HepG2 (cell line): ENCODE measurements around the gene GPR39. TPM values are rescaled to one million over a fixed set of nuclear protein-coding genes. Genes with fewer than 3 reads are reported as not detected.

ENCODE experiments used
- ATAC-seq: fragments of 200-7000 bp; cut with Tn5 transposase; 3 replicates; pipeline ENCODE4 v1.9.1; 2020; ENCODE audit warnings: mild to moderate bottlenecking, moderate library complexity
- BruUV-seq: library from RNA; stranded (reverse); fragments of 400-500 nt; replicated peaks from 2 replicates; lab custom pipeline; 2021; lab: Mats Ljungman, UMichigan
- CTCF ChIA-PET: fragments of 300-600 bp; formaldehyde crosslinking; extraction: SDS; loops from one replicate; lab custom pipeline; 2021; ENCODE audit warnings: low total read pairs, inconsistent platforms, low intra/inter-chr PET ratio; lab: Yijun Ruan, JAX
- POLR2A ChIA-PET: fragments of 350-600 bp; sonication (Branson Sonifier 250); formaldehyde crosslinking; loops from one replicate; lab custom pipeline; 2020; ENCODE audit warnings: antibody characterized with exemption, inconsistent platforms; lab: Yijun Ruan, JAX
- DNase-seq: peaks from one replicate; pipeline ENCODE4 v3.0.0-alpha.2; 2015; ENCODE audit warnings: low spot score
- FAIRE-seq: peaks from 3 replicates; lab custom pipeline; 2011; peaks lifted over from hg19 to GRCh38; lab: Jason Lieb, UNC
- H2AFZ ChIP-seq: one replicate; pipeline ENCODE4 v1.6.1; 2011; ENCODE audit warnings: low read length, inconsistent platforms
- H3K27ac ChIP-seq: fragments of 300-600 bp; 3 replicates; pipeline ENCODE4 v1.8.0; 2011; ENCODE audit warnings: mixed run types, mild to moderate bottlenecking, mixed read lengths, low read length, inconsistent platforms; ENCODE audit not compliant: insufficient read depth; ENCODE audit errors: extremely low read length
- H3K27me3 ChIP-seq, 2 experiments: fragments of 200-600 bp in 1 of 2; 2 replicates in 1 of 2; 3 replicates in 1 of 2; pipeline versions ENCODE4 v1.6.0 to v1.8.0; 2011; ENCODE audit warnings: low read length in 2 of 2, mild to moderate bottlenecking in 2 of 2, moderate library complexity in 2 of 2, inconsistent platforms in 1 of 2; ENCODE audit not compliant: insufficient read depth in 2 of 2, control insufficient read depth in 1 of 2
- H3K36me3 ChIP-seq, 2 experiments: fragments of 200-600 bp in 1 of 2; replicated peaks in 1 of 2; 2 replicates in 1 of 2; 3 replicates in 1 of 2; pipeline versions ENCODE4 v1.5.1 to v1.8.0; 2011; ENCODE audit warnings: low read length in 2 of 2, inconsistent platforms in 1 of 2; ENCODE audit not compliant: insufficient read depth in 2 of 2, control insufficient read depth in 1 of 2
- H3K4me1 ChIP-seq: 2 replicates; pipeline ENCODE4 v1.5.1; 2012; ENCODE audit warnings: low read length, inconsistent platforms; ENCODE audit not compliant: insufficient read depth
- H3K4me2 ChIP-seq: 2 replicates; pipeline ENCODE4 v1.6.0; 2011; ENCODE audit warnings: low read depth, low read length, inconsistent platforms
- H3K4me3 ChIP-seq, 3 experiments: fragments of 200-600 bp in 1 of 3; sonication (generic), shearing (Covaris generic) in 1 of 3; replicated peaks in 1 of 3; 2 replicates each; pipeline ENCODE4 v1.5.1; 2011 to 2016; ENCODE audit warnings: low read length in 3 of 3, inconsistent platforms in 2 of 3, low read depth in 2 of 3, mild to moderate bottlenecking in 2 of 3, control low read depth in 1 of 3, mixed read lengths in 1 of 3; ENCODE audit not compliant: insufficient read depth in 1 of 3
- H3K79me2 ChIP-seq: one replicate; pipeline ENCODE4 v1.6.1; 2011; ENCODE audit warnings: low read length, inconsistent platforms; ENCODE audit not compliant: insufficient read depth
- H3K9ac ChIP-seq: 2 replicates; pipeline ENCODE4 v1.6.0; 2011; ENCODE audit warnings: mild to moderate bottlenecking, low read depth, low read length, inconsistent platforms; ENCODE audit not compliant: insufficient read depth
- H3K9me3 ChIP-seq: 2 replicates; pipeline ENCODE4 v1.5.1; 2012; ENCODE audit warnings: mild to moderate bottlenecking, low read length
- H4K20me1 ChIP-seq: 2 replicates; pipeline ENCODE4 v1.6.0; 2011; ENCODE audit warnings: inconsistent platforms, mild to moderate bottlenecking, low read length, moderate library complexity; ENCODE audit not compliant: insufficient read depth
- FIP1L1 ChIP-seq: fragments of 200-400 bp; formaldehyde crosslinking; IDR thresholded peaks from 2 replicates; pipeline ENCODE4 v1.6.1; 2018; ENCODE audit warnings: low read depth, mild to moderate bottlenecking, low read length, moderate library complexity, borderline replicate concordance; ENCODE audit not compliant: insufficient read depth
- TCF7L2 ChIP-seq: IDR thresholded peaks from 2 replicates; pipeline ENCODE4 v1.6.1; 2011; ENCODE audit warnings: mild to moderate bottlenecking, low read depth, low read length, moderate library complexity
- TP53 ChIP-seq: sonication (generic); formaldehyde crosslinking; conservative IDR thresholded peaks from 2 replicates; pipeline ENCODE4 v1.4.0; 2020; ENCODE audit warnings: missing genetic modification reagents
- WGBS: methylation state at CpG from one replicate; pipeline ENCODE4 v1.1.6; 2017; ENCODE audit warnings: low lambda C conversion rate; 5-methylcytosine and 5-hydroxymethylcytosine counted together
- in situ Hi-C: cut with HindIII; loops from 2 replicates; pipeline ENCODE4 v1.10.0; 2017; ENCODE audit warnings: low pct_unique_long_range_greater_than_20kb; ENCODE audit not compliant: extremely low pct_ligation_motif_present
- intact Hi-C: fragments of 100-400 bp; cut with micrococcal nuclease; formaldehyde crosslinking; loops from one replicate; pipeline ENCODE4 v1.10.0; 2022; ENCODE audit not compliant: unreplicated experiment
- polyA plus RNA-seq, 8 experiments: library from polyadenylated mRNA; depleted of rRNA in 3 of 8; stranded (reverse) in 7 of 8; unstranded in 1 of 8; fragments of >200 nt; fragmentation: Illumina TruSeq in 4 of 8; extraction: Trizol in 4 of 8; gene quantifications; 2 replicates each; pipeline versions ENCODE4 v1.2.1 to v1.2.3, GENCODE V29; 2011 to 2016; ENCODE audit warnings: low read depth in 4 of 8, missing spikeins in 1 of 8, mixed read lengths in 1 of 8; ENCODE audit not compliant: insufficient read depth in 1 of 8
- total RNA-seq, 5 experiments: library from RNA; depleted of rRNA; stranded (reverse); fragments of >200 nt; fragmentation: Illumina TruSeq; extraction: Trizol; gene quantifications; 2 replicates each; pipeline ENCODE4 v1.2.3, GENCODE V29; 2016; ENCODE audit warnings: low read depth in 1 of 5
- TF ChIP-seq, protein P1 (sequence below): sonication (generic); formaldehyde crosslinking; IDR thresholded peaks from 2 replicates; pipeline ENCODE4 v1.5.1; 2020; ENCODE audit warnings: mild to moderate bottlenecking, missing genetic modification reagents
- TF ChIP-seq, protein P2 (sequence below), 2 experiments: fragments of 450-650 bp in 1 of 2; sonication (generic) in 1 of 2; formaldehyde crosslinking; IDR thresholded peaks; 2 replicates each; pipeline versions ENCODE4 v1.5.0 to v1.8.0; 2020 to 2022; ENCODE audit warnings: mild to moderate bottlenecking in 1 of 2, missing genetic modification reagents in 1 of 2
- TF ChIP-seq, protein P3 (sequence below): sonication (generic); formaldehyde crosslinking; IDR thresholded peaks from 2 replicates; pipeline ENCODE4 v1.5.0; 2020; ENCODE audit warnings: missing genetic modification reagents, mild to moderate bottlenecking, borderline replicate concordance

Gene GPR39
- total and polyA plus RNA-seq, 2 of the 13 experiments (the other 11 are each of a cell fraction or from before 2014, with no cell fraction given): 0.16 to 0.62 TPM

DNA sequence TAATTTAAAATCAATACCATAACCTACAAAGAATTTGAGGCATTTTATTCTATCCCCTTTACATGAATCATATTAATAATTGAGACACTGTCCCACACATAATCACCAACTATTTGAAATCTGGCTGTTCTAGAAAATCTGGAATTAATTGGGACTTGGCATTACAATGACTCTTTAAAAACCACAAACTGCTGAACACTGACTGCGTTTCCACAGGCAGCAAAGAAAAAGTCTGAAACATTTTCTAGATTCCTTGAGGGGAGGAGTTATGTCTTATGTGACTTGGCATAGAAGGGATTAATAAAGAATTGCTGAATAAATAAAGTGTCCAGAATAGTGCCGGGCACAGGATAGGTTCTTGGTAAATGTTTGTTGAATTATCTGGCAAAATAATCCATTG is 61.4 kb downstream of the GPR39 start (continued):
- TF ChIP-seq, protein P1, sequence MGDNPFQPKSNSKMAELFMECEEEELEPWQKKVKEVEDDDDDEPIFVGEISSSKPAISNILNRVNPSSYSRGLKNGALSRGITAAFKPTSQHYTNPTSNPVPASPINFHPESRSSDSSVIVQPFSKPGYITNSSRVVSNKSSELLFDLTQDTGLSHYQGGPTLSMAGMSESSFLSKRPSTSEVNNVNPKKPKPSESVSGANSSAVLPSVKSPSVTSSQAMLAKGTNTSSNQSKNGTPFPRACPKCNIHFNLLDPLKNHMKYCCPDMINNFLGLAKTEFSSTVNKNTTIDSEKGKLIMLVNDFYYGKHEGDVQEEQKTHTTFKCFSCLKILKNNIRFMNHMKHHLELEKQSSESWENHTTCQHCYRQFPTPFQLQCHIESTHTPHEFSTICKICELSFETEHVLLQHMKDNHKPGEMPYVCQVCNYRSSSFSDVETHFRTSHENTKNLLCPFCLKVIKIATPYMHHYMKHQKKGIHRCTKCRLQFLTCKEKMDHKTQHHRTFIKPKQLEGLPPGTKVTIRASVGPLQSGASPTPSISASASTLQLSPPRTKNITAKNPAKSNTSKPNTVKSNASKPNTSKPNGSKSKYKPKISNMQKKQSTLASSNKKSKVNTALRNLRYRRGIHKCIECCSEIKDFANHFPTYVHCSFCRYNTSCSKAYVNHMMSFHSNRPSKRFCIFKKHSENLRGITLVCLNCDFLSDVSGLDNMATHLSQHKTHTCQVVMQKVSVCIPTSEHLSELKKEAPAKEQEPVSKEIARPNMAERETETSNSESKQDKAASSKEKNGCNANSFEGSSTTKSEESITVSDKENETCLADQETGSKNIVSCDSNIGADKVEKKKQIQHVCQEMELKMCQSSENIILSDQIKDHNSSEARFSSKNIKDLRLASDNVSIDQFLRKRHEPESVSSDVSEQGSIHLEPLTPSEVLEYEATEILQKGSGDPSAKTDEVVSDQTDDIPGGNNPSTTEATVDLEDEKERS (CRISPR knock-in tag): no peak
- TF ChIP-seq, protein P2, sequence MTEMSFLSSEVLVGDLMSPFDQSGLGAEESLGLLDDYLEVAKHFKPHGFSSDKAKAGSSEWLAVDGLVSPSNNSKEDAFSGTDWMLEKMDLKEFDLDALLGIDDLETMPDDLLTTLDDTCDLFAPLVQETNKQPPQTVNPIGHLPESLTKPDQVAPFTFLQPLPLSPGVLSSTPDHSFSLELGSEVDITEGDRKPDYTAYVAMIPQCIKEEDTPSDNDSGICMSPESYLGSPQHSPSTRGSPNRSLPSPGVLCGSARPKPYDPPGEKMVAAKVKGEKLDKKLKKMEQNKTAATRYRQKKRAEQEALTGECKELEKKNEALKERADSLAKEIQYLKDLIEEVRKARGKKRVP (CRISPR knock-in tag; IDR thresholded peaks at IDR 0.05): no peak

DNA sequence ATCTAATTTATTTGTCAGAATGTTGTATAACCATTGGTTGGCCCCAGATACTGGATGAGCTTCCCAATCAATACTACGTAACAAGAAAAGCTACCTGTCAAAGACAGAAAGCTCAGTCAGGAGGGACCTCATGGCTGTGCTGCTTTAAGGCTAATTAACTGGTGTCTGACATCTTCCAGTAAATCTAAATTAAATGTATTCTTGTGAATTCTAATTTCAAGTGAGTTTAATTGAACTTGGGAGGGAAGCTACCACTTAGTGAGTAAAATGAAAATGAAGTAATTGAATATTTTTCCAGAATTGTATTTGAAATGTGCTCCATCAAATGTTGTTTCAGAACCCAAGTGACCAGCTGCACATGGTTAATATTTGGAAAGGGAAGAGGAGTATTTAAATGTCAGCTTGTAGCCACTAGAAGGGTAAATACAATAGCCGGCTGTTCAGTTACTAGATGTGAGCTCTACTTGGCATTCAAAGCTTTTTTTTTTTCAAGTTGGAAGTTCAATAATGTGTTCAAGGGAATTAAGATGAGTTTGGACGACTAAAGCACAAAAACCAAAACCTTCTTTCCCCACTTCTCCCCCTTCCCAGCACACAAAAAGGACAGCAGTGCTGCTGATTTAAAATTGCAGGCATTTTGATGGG is 62.0 kb downstream of the GPR39 start:
- no peak for DNase-seq
- TF ChIP-seq FIP1L1 (no peak), TCF7L2 (no peak), TP53 (no peak)
- TF ChIP-seq, protein P3, sequence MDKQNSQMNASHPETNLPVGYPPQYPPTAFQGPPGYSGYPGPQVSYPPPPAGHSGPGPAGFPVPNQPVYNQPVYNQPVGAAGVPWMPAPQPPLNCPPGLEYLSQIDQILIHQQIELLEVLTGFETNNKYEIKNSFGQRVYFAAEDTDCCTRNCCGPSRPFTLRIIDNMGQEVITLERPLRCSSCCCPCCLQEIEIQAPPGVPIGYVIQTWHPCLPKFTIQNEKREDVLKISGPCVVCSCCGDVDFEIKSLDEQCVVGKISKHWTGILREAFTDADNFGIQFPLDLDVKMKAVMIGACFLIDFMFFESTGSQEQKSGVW (CRISPR knock-in tag): no peak
- TF ChIP-seq, all 625 proteins: peak for 0
- intact Hi-C loops (no loop called here), in situ Hi-C loops (no loop called here)
- H3K9ac ChIP-seq: no peak overlapping the region
- no peaks in the 10 kb centered on the region for H3K79me2 ChIP-seq
- no peaks in the 10 kb centered on the region for H4K20me1 ChIP-seq
- H3K9me3 ChIP-seq: peaks cover 91% of the 10 kb centered on the region
- no peak overlapping the region for H3K4me3 ChIP-seq
- no peaks in the 10 kb centered on the region for H3K4me1 ChIP-seq
- no peak overlapping the region for H3K4me2 ChIP-seq
- ATAC-seq: no peak
- 19% methylated on average over 3 of the region's 3 CpGs for WGBS
- no peak for FAIRE-seq
- no peaks in the 10 kb centered on the region for H3K36me3 ChIP-seq
- ChIA-PET CTCF (no interaction called here), POLR2A (no interaction called here)
- H3K27me3 ChIP-seq: no peaks in the 10 kb centered on the region
- BruUV-seq: no TSS peak
- no peak overlapping the region for H2AFZ ChIP-seq
- H3K27ac ChIP-seq: no peak overlapping the region
